ENCODE data around the gene NPTN.
A peak's percentile ranks its signal among the peaks of the same experiment; 100 is the strongest.

The NPTN gene

DNA sequence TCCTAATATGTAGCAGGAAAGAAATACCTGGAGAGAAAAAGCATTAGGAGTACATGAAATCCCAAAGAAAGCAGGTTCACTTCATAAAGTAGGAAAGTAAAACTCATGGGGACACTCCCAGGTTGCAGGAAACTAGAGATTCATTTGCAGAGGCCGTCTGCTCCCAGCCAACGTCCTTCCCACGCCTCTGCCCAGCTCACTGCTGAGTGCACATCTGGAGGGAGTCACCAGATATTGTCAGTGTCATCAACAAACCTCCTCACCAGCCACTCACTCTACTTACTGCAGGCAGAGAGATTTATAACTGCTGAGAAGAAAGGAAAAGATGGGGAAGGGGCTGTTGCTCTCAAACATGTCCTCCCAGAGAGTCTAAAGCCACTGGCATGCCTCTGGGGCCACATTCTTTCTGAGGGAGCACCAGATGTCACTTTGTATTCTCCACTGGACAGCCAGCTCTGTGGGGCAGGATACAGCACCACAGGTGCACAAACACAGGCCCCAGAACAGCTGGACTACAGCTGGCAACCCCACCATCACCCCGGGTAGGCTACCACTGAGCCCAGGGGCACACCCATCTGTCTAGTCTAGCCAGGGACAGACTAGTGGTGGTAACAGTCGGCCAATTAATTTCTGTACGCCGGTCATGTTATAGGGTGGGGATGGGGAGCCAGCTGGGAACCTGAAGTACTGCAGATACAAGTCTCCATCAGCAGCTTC, 64.5 kb downstream of the NPTN start:
- ChIA-PET CTCF (interaction anchor here (1.4 to 3.0 kb wide), 2 partner anchors 67 to 131 kb away, joined by 6 to 11 read pairs; no protein-coding TSS in a partner anchor), POLR2A (interaction anchor here (1.0 to 1.2 kb wide), 2 partner anchors 64 to 66 kb away, joined by 4 to 6 read pairs; partner anchors contain the start of gene NPTN)
- TF ChIP-seq FOXK2 (IDR thresholded peaks at IDR 0.05) (no peak), L3MBTL2 (conservative IDR thresholded peaks at IDR 0.05) (no peak), CTBP1 (IDR thresholded peaks at IDR 0.05; ENCODE audit: borderline replicate concordance) (no peak), PKNOX1 (IDR thresholded peaks at IDR 0.05) (no peak)
- DNase-seq (ENCODE audit: extremely low spot score), result no peak

- TF ChIP-seq FOXA1 (IDR thresholded peaks at IDR 0.05) (no peak), TARDBP (IDR thresholded peaks at IDR 0.05) (no peak), NFRKB (IDR thresholded peaks at IDR 0.05) (no peak), BHLHE40 (IDR thresholded peaks at IDR 0.05; ENCODE audit: borderline replicate concordance) (no peak)
- no peak for DNase-seq (ENCODE audit: extremely low spot score)
- POLR2A ChIA-PET, result interaction anchor here (1.5 kb wide), 1 partner anchor 66 kb away, joined by 5 read pairs; the partner anchor contains the start of gene NPTN
- CTCF ChIA-PET, result no interaction called here
Observed at GRCh38 chr15:73567020-73567419, 66.2 kb downstream of the NPTN start.

- DNase-seq (ENCODE audit: extremely low spot score), result no peak
- ChIA-PET CTCF (no interaction called here), POLR2A (no interaction called here)
- TF ChIP-seq L3MBTL2 (conservative IDR thresholded peaks at IDR 0.05), result no peak
- no peak for TF ChIP-seq SP1 (IDR thresholded peaks at IDR 0.05)
- TF ChIP-seq ELF4 (IDR thresholded peaks at IDR 0.05), result no peak
- TF ChIP-seq FOXA1 (IDR thresholded peaks at IDR 0.05), result no peak
- TF ChIP-seq FOXM1 (IDR thresholded peaks at IDR 0.05; ENCODE audit: borderline replicate concordance), result no peak
- no peak for TF ChIP-seq ZNF384 (IDR thresholded peaks at IDR 0.05)
- no peak for TF ChIP-seq FOXK2 (IDR thresholded peaks at IDR 0.05)
- TF ChIP-seq CTBP1 (IDR thresholded peaks at IDR 0.05; ENCODE audit: borderline replicate concordance), result no peak
- TF ChIP-seq HDGF (IDR thresholded peaks at IDR 0.05; ENCODE audit: borderline replicate concordance), result no peak
- no peak for TF ChIP-seq SUZ12 (IDR thresholded peaks at IDR 0.05)
- no peak for TF ChIP-seq PKNOX1 (IDR thresholded peaks at IDR 0.05)
- no peak for TF ChIP-seq TARDBP (IDR thresholded peaks at IDR 0.05)
- TF ChIP-seq LEF1 (IDR thresholded peaks at IDR 0.05; ENCODE audit: borderline replicate concordance), result no peak
Observed at GRCh38 chr15:73564255-73564654, 68.9 kb downstream of the NPTN start.

GRCh38 chr15:73560501-73561117, 72.6 kb downstream of the NPTN start:
- peak; percentile 24 for DNase-seq (ENCODE audit: extremely low spot score)
- CTCF ChIA-PET, result interaction anchor here (0.6 to 1.8 kb wide), 9 partner anchors 10 to 255 kb away, joined by 3 to 19 read pairs (median 4); no protein-coding TSS in a partner anchor
- no peak for TF ChIP-seq LEF1 (IDR thresholded peaks at IDR 0.05; ENCODE audit: borderline replicate concordance)
- TF ChIP-seq L3MBTL2 (conservative IDR thresholded peaks at IDR 0.05), result no peak
- no peak for TF ChIP-seq SUZ12 (IDR thresholded peaks at IDR 0.05)
- TF ChIP-seq ZNF384 (IDR thresholded peaks at IDR 0.05), result no peak
- TF ChIP-seq SP1 (IDR thresholded peaks at IDR 0.05), result no peak
- TF ChIP-seq BHLHE40 (IDR thresholded peaks at IDR 0.05; ENCODE audit: borderline replicate concordance), result no peak
- TF ChIP-seq PKNOX1 (IDR thresholded peaks at IDR 0.05), result no peak
- no peak for TF ChIP-seq HDGF (IDR thresholded peaks at IDR 0.05; ENCODE audit: borderline replicate concordance)
- TF ChIP-seq ARNT (IDR thresholded peaks at IDR 0.05), result no peak
- TF ChIP-seq NFRKB (IDR thresholded peaks at IDR 0.05), result no peak
- no peak for TF ChIP-seq FOXM1 (IDR thresholded peaks at IDR 0.05; ENCODE audit: borderline replicate concordance)
- TF ChIP-seq ELF4 (IDR thresholded peaks at IDR 0.05), result no peak
- no peak for TF ChIP-seq CTBP1 (IDR thresholded peaks at IDR 0.05; ENCODE audit: borderline replicate concordance)
- no peak for TF ChIP-seq FOXK2 (IDR thresholded peaks at IDR 0.05)
- TF ChIP-seq TARDBP (IDR thresholded peaks at IDR 0.05), result no peak
- TF ChIP-seq FOXA1 (IDR thresholded peaks at IDR 0.05), result no peak
- POLR2A ChIA-PET, result interaction anchor here (1.1 kb wide), 1 partner anchor 71 kb away, joined by 8 read pairs; no protein-coding TSS in a partner anchor

- TF ChIP-seq FOXA1 (IDR thresholded peaks at IDR 0.05) (no peak), SP1 (IDR thresholded peaks at IDR 0.05) (no peak), ARNT (IDR thresholded peaks at IDR 0.05) (no peak), NFRKB (IDR thresholded peaks at IDR 0.05) (no peak), FOXK2 (IDR thresholded peaks at IDR 0.05) (no peak), LEF1 (IDR thresholded peaks at IDR 0.05; ENCODE audit: borderline replicate concordance) (no peak), ZNF384 (IDR thresholded peaks at IDR 0.05) (no peak), TARDBP (IDR thresholded peaks at IDR 0.05) (no peak), L3MBTL2 (conservative IDR thresholded peaks at IDR 0.05) (no peak)
- ChIA-PET POLR2A (no interaction called here), CTCF (no interaction called here)
- no peak for DNase-seq (ENCODE audit: extremely low spot score)
Observed at GRCh38 chr15:73558529-73558928, 74.7 kb downstream of the NPTN start.

GRCh38 chr15:73555080-73555479, 78.1 kb downstream of the NPTN start:
- TF ChIP-seq ZNF384 (IDR thresholded peaks at IDR 0.05) (no peak), ARNT (IDR thresholded peaks at IDR 0.05) (no peak), PKNOX1 (IDR thresholded peaks at IDR 0.05) (no peak), CTBP1 (IDR thresholded peaks at IDR 0.05; ENCODE audit: borderline replicate concordance) (no peak)
- CTCF ChIA-PET, result interaction anchor here (0.7 kb wide), 1 partner anchor 140 kb away, joined by 3 read pairs; no protein-coding TSS in a partner anchor
- no peak for DNase-seq (ENCODE audit: extremely low spot score)
- POLR2A ChIA-PET, result no interaction called here

Data from HEK293T (cell line).